ENCODE measurements around the gene CLEC18A.

DNA sequence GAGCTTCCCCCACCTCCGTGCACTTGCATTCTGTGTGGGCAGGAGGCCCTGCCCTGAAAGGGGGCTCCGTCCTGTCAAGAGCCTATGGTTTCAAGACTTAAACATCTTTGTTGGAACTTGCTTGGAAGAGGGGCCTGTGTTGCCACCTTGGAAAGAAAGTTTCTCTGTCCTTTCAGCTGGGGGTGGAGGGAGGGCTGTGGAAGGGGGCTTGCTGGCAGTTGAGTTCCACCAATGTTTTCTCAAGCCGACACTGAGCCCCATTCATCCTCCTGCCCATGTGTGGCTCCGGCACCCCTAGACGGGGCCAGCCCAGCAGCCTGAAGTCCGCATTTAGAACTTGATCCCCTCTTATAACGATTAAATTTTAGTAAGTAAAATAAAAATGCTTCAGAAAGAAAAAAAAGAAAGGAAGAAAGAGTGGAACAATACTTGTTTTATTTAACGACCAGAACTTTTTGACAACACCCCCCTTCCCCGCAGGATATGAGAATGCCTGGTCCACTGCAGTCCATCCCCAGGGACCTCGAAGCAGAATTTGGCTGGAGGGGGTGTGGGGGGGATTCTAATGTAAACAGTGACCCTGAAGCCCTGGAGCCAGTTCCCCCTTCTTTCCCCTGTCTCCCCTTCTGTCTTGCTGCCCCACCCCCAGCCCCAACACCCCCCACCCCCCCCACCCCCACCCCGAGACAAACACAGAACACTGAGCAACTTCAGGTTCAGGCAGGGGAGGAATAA is 26.9 kb upstream of the CLEC18A start:
- TF ChIP-seq CTCF (IDR thresholded peaks at IDR 0.05; ENCODE audit: low read depth, low read length, poor library complexity, severe bottlenecking), result no peak
- TF ChIP-seq EZH2phosphoT487 (IDR thresholded peaks at IDR 0.05; ENCODE audit: borderline replicate concordance, low read length), result no peak

All from DOHH2 (cell line).